ENCODE results near the gene RPL18. TPM values are rescaled to one million over a fixed set of nuclear protein-coding genes. Genes with fewer than 3 reads are reported as not detected.

The RPL18 gene
- total and polyA plus RNA-seq, 9 of the 15 experiments (the other 6 are each of a cell fraction or from before 2014, with no cell fraction given) = 312 to 2,635 (median 1,653) TPM

GRCh38 chr19:48588670-48589401 lies 30.1 kb downstream of the RPL18 start (continued):
- TF ChIP-seq NFYB (IDR thresholded peaks at IDR 0.05; ENCODE audit: extremely low read depth, insufficient read length) (no peak), RCOR1 (IDR thresholded peaks at IDR 0.05; ENCODE audit: borderline replicate concordance in 1 of 2, low read depth in 2 of 2, low read length in 2 of 2) (peak; percentile 92 to 96), RAD51 (IDR thresholded peaks at IDR 0.05; ENCODE audit: borderline replicate concordance, low read depth) (peak; percentile 23; the same call in 1 of the 2 replicates), PCBP2 (IDR thresholded peaks at IDR 0.05; ENCODE audit: low read depth, low read length, poor library complexity, severe bottlenecking) (no peak), DNMT1 (IDR thresholded peaks at IDR 0.05) (no peak; the same call in 1 of the 2 replicates), TOE1 (IDR thresholded peaks at IDR 0.05; ENCODE audit: borderline replicate concordance) (peak; percentile 83), TOE1 (CRISPR knock-in tag; IDR thresholded peaks at IDR 0.05; ENCODE audit: borderline replicate concordance, low read depth) (no peak), GTF2B (IDR thresholded peaks at IDR 0.05; ENCODE audit: extremely low read depth, insufficient read length) (no peak), TEAD1 (CRISPR knock-in tag; IDR thresholded peaks at IDR 0.05) (peak in 1 of 2 experiments; percentile 68; a peak in 1 of 4 replicates), MED1 (CRISPR knock-in tag; IDR thresholded peaks at IDR 0.05; ENCODE audit: borderline replicate concordance) (no peak), RUNX1 (IDR thresholded peaks at IDR 0.05; ENCODE audit: low read depth) (no peak), ZNF507 (tag; conservative IDR thresholded peaks at IDR 0.05) (no peak), ESRRB (CRISPR knock-in tag; IDR thresholded peaks at IDR 0.05; ENCODE audit: borderline replicate concordance) (no peak), MCM5 (IDR thresholded peaks at IDR 0.05; ENCODE audit: low read depth) (no peak), CXXC5 (CRISPR knock-in tag; IDR thresholded peaks at IDR 0.05) (peak; percentile 58; the same call in 1 of the 2 replicates), ZSCAN32 (CRISPR knock-in tag; IDR thresholded peaks at IDR 0.05) (no peak), ETV6 (IDR thresholded peaks at IDR 0.05; ENCODE audit: borderline replicate concordance in 1 of 2, low read depth in 2 of 2, low read length in 1 of 2) (no peak), ETV6 (CRISPR knock-in tag; IDR thresholded peaks at IDR 0.05; ENCODE audit: borderline replicate concordance) (no peak), LCOR (CRISPR knock-in tag; IDR thresholded peaks at IDR 0.05) (peak; percentile 88; the same call in 1 of the 2 replicates), NRF1 (conservative IDR thresholded peaks at IDR 0.05 in 1 of 2, IDR thresholded peaks at IDR 0.05 in 1 of 2) (peak; percentile 66 to 67; a peak in 3 of 4 replicates)
- TF ChIP-seq, protein P1, sequence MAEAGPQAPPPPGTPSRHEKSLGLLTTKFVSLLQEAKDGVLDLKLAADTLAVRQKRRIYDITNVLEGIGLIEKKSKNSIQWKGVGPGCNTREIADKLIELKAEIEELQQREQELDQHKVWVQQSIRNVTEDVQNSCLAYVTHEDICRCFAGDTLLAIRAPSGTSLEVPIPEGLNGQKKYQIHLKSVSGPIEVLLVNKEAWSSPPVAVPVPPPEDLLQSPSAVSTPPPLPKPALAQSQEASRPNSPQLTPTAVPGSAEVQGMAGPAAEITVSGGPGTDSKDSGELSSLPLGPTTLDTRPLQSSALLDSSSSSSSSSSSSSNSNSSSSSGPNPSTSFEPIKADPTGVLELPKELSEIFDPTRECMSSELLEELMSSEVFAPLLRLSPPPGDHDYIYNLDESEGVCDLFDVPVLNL (CRISPR knock-in tag; IDR thresholded peaks at IDR 0.05; ENCODE audit: low read depth) = no peak
- TF ChIP-seq, protein P2, sequence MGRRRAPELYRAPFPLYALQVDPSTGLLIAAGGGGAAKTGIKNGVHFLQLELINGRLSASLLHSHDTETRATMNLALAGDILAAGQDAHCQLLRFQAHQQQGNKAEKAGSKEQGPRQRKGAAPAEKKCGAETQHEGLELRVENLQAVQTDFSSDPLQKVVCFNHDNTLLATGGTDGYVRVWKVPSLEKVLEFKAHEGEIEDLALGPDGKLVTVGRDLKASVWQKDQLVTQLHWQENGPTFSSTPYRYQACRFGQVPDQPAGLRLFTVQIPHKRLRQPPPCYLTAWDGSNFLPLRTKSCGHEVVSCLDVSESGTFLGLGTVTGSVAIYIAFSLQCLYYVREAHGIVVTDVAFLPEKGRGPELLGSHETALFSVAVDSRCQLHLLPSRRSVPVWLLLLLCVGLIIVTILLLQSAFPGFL (CRISPR knock-in tag; IDR thresholded peaks at IDR 0.05) = no peak
- TF ChIP-seq, protein P3, sequence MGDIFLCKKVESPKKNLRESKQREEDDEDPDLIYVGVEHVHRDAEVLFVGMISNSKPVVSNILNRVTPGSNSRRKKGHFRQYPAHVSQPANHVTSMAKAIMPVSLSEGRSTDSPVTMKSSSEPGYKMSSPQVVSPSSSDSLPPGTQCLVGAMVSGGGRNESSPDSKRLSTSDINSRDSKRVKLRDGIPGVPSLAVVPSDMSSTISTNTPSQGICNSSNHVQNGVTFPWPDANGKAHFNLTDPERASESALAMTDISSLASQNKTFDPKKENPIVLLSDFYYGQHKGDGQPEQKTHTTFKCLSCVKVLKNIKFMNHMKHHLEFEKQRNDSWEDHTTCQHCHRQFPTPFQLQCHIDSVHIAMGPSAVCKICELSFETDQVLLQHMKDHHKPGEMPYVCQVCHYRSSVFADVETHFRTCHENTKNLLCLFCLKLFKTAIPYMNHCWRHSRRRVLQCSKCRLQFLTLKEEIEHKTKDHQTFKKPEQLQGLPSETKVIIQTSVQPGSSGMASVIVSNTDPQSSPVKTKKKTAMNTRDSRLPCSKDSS (IDR thresholded peaks at IDR 0.05; ENCODE audit: low read depth, partially characterized antibody) = no peak
- TF ChIP-seq, protein P4, sequence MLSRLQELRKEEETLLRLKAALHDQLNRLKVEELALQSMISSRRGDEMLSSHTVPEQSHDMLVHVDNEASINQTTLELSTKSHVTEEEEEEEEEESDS (CRISPR knock-in tag; IDR thresholded peaks at IDR 0.05) = no peak

Measured in K562 (cell line).